ENCODE data around the gene NADK2.
A peak's percentile ranks its signal among the peaks of the same experiment; 100 is the strongest.

Gene NADK2

GRCh38 chr5:36156619-36157018, 85.1 kb downstream of the NADK2 start:
- H3K27me3 ChIP-seq (replicated peaks in 2 of 5; ENCODE audit: control insufficient read depth in 4 of 5, insufficient read depth in 5 of 5, low read length in 4 of 5) = no peaks in the 10 kb centered on the region

GRCh38 chr5:36156121-36156601, 85.6 kb downstream of the NADK2 start:
- H3K9me3 ChIP-seq (ENCODE audit: control extremely low read depth in 1 of 5, control insufficient read depth in 4 of 5, insufficient read depth in 2 of 5, low read depth in 1 of 5, low read length in 4 of 5) = no peaks in the 10 kb centered on the region
- no peaks in the 10 kb centered on the region for H3K27me3 ChIP-seq (replicated peaks in 2 of 5; ENCODE audit: control insufficient read depth in 4 of 5, insufficient read depth in 5 of 5, low read length in 4 of 5)
- DNase-seq = no peak
- H3K4me1 ChIP-seq (ENCODE audit: control extremely low read depth in 1 of 4, control insufficient read depth in 4 of 4, insufficient read depth in 4 of 4, low read length in 3 of 4) = peaks cover 19 to 45% (median 27%) of the 10 kb centered on the region in 4 experiments
- H3K4me3 ChIP-seq (ENCODE audit: control insufficient read depth in 1 of 7, extremely low read depth in 1 of 7, insufficient read depth in 4 of 7, low read depth in 2 of 7, low read length in 6 of 7) = no peak overlapping the region
- H3K36me3 ChIP-seq (ENCODE audit: control insufficient read depth in 4 of 4, insufficient read depth in 4 of 4, low read length in 3 of 4) = peaks cover 10 to 72% (median 26%) of the 10 kb centered on the region in 4 experiments
- H3K27ac ChIP-seq (ENCODE audit: insufficient read depth in 1 of 2, low read depth in 1 of 2, low read length in 2 of 2, poor library complexity in 1 of 2, severe bottlenecking in 2 of 2) = no peak overlapping the region
- ChIA-PET CTCF (no interaction called here), POLR2A (no interaction called here)
- 97% methylated on average over 4 of the region's 4 CpGs for WGBS (ENCODE audit: insufficient coverage)

More at GRCh38 chr5:36156619-36157018, 85.1 kb downstream of the NADK2 start:
- no peak for DNase-seq
- Histone ChIP-seq H3K4me1 (ENCODE audit: control extremely low read depth in 1 of 4, control insufficient read depth in 4 of 4, insufficient read depth in 4 of 4, low read length in 3 of 4) (peaks cover 19 to 44% (median 25%) of the 10 kb centered on the region in 4 experiments), H3K27ac (ENCODE audit: insufficient read depth in 1 of 2, low read depth in 1 of 2, low read length in 2 of 2, poor library complexity in 1 of 2, severe bottlenecking in 2 of 2) (no peak overlapping the region), H3K9me3 (ENCODE audit: control extremely low read depth in 1 of 5, control insufficient read depth in 4 of 5, insufficient read depth in 2 of 5, low read depth in 1 of 5, low read length in 4 of 5) (no peaks in the 10 kb centered on the region), H3K4me3 (ENCODE audit: control insufficient read depth in 1 of 7, extremely low read depth in 1 of 7, insufficient read depth in 4 of 7, low read depth in 2 of 7, low read length in 6 of 7) (no peak overlapping the region), H3K36me3 (ENCODE audit: control insufficient read depth in 4 of 4, insufficient read depth in 4 of 4, low read length in 3 of 4) (peaks cover 10 to 77% (median 31%) of the 10 kb centered on the region in 4 experiments)
- WGBS (ENCODE audit: insufficient coverage) = 100% methylated on average over 1 of the region's 1 CpG
- POLR2A ChIA-PET = no interaction called here
- CTCF ChIA-PET = no interaction called here

- H3K9me3 ChIP-seq (ENCODE audit: control extremely low read depth in 1 of 5, control insufficient read depth in 4 of 5, insufficient read depth in 2 of 5, low read depth in 1 of 5, low read length in 4 of 5) = no peaks in the 10 kb centered on the region
- no peak overlapping the region for H3K4me3 ChIP-seq (ENCODE audit: control insufficient read depth in 1 of 7, extremely low read depth in 1 of 7, insufficient read depth in 4 of 7, low read depth in 2 of 7, low read length in 6 of 7)
- H3K36me3 ChIP-seq (ENCODE audit: control insufficient read depth in 4 of 4, insufficient read depth in 4 of 4, low read length in 3 of 4) = peaks cover 10 to 65% (median 21%) of the 10 kb centered on the region in 4 experiments
- H3K4me1 ChIP-seq (ENCODE audit: control extremely low read depth in 1 of 4, control insufficient read depth in 4 of 4, insufficient read depth in 4 of 4, low read length in 3 of 4) = peaks cover 25 to 51% (median 33%) of the 10 kb centered on the region in 4 experiments
- 100% methylated on average over 1 of the region's 7 CpGs for WGBS (ENCODE audit: insufficient coverage)
- CTCF ChIA-PET = no interaction called here
- DNase-seq = no peak
- POLR2A ChIA-PET = no interaction called here
- no peak overlapping the region for H3K27ac ChIP-seq (ENCODE audit: insufficient read depth in 1 of 2, low read depth in 1 of 2, low read length in 2 of 2, poor library complexity in 1 of 2, severe bottlenecking in 2 of 2)
- H3K27me3 ChIP-seq (replicated peaks in 2 of 5; ENCODE audit: control insufficient read depth in 4 of 5, insufficient read depth in 5 of 5, low read length in 4 of 5) = no peaks in the 10 kb centered on the region
These were observed 86.4 kb downstream of the NADK2 start for GRCh38 chr5:36155291-36155690.

- peaks cover 30 to 46% (median 34%) of the 10 kb centered on the region in 4 experiments for H3K4me1 ChIP-seq (ENCODE audit: control extremely low read depth in 1 of 4, control insufficient read depth in 4 of 4, insufficient read depth in 4 of 4, low read length in 3 of 4)
- peak overlapping the region in 1 of 7 experiments; percentile 52 for H3K4me3 ChIP-seq (ENCODE audit: control insufficient read depth in 1 of 7, extremely low read depth in 1 of 7, insufficient read depth in 4 of 7, low read depth in 2 of 7, low read length in 6 of 7)
- DNase-seq = no peak
- H3K27me3 ChIP-seq (replicated peaks in 2 of 5; ENCODE audit: control insufficient read depth in 4 of 5, insufficient read depth in 5 of 5, low read length in 4 of 5) = no peaks in the 10 kb centered on the region
- CTCF ChIA-PET = interaction anchor here (1.3 to 1.9 kb wide), 4 partner anchors 10 to 88 kb away, joined by 3 to 6 read pairs (median 4); partner anchors contain the start of gene NADK2
- H3K36me3 ChIP-seq (ENCODE audit: control insufficient read depth in 4 of 4, insufficient read depth in 4 of 4, low read length in 3 of 4) = peaks cover 7 to 49% (median 14%) of the 10 kb centered on the region in 4 experiments
- POLR2A ChIA-PET = no interaction called here
- no peaks in the 10 kb centered on the region for H3K9me3 ChIP-seq (ENCODE audit: control extremely low read depth in 1 of 5, control insufficient read depth in 4 of 5, insufficient read depth in 2 of 5, low read depth in 1 of 5, low read length in 4 of 5)
- 100% methylated on average over 2 of the region's 4 CpGs for WGBS (ENCODE audit: insufficient coverage)
- no peak overlapping the region for H3K27ac ChIP-seq (ENCODE audit: insufficient read depth in 1 of 2, low read depth in 1 of 2, low read length in 2 of 2, poor library complexity in 1 of 2, severe bottlenecking in 2 of 2)
These were observed 88.0 kb downstream of the NADK2 start for GRCh38 chr5:36153726-36154125.

- ChIA-PET POLR2A (no interaction called here), CTCF (interaction anchor here (1.3 to 1.9 kb wide), 4 partner anchors 10 to 88 kb away, joined by 3 to 6 read pairs (median 4); partner anchors contain the start of gene NADK2)
- Histone ChIP-seq H3K4me1 (ENCODE audit: control extremely low read depth in 1 of 4, control insufficient read depth in 4 of 4, insufficient read depth in 4 of 4, low read length in 3 of 4) (peaks cover 26 to 42% (median 33%) of the 10 kb centered on the region in 4 experiments), H3K4me3 (ENCODE audit: control insufficient read depth in 1 of 7, extremely low read depth in 1 of 7, insufficient read depth in 4 of 7, low read depth in 2 of 7, low read length in 6 of 7) (peak overlapping the region in 3 of 7 experiments; percentile 52 to 97 (median 93)), H3K36me3 (ENCODE audit: control insufficient read depth in 4 of 4, insufficient read depth in 4 of 4, low read length in 3 of 4) (peaks cover 7 to 45% (median 14%) of the 10 kb centered on the region in 4 experiments), H3K27ac (ENCODE audit: insufficient read depth in 1 of 2, low read depth in 1 of 2, low read length in 2 of 2, poor library complexity in 1 of 2, severe bottlenecking in 2 of 2) (peak overlapping the region in 1 of 2 experiments; percentile 87), H3K9me3 (ENCODE audit: control extremely low read depth in 1 of 5, control insufficient read depth in 4 of 5, insufficient read depth in 2 of 5, low read depth in 1 of 5, low read length in 4 of 5) (no peaks in the 10 kb centered on the region), H3K27me3 (replicated peaks in 2 of 5; ENCODE audit: control insufficient read depth in 4 of 5, insufficient read depth in 5 of 5, low read length in 4 of 5) (no peaks in the 10 kb centered on the region)
- no peak for DNase-seq
- WGBS (ENCODE audit: insufficient coverage) = 97% methylated on average over 4 of the region's 7 CpGs
These were observed 88.4 kb downstream of the NADK2 start for GRCh38 chr5:36153298-36153677.

GRCh38 chr5:36152324-36153297, 89.1 kb downstream of the NADK2 start:
- Histone ChIP-seq H3K27ac (ENCODE audit: insufficient read depth in 1 of 2, low read depth in 1 of 2, low read length in 2 of 2, poor library complexity in 1 of 2, severe bottlenecking in 2 of 2) (peak overlapping the region; percentile 28 to 87), H3K36me3 (ENCODE audit: control insufficient read depth in 4 of 4, insufficient read depth in 4 of 4, low read length in 3 of 4) (peaks cover 7 to 39% (median 14%) of the 10 kb centered on the region in 4 experiments), H3K27me3 (replicated peaks in 2 of 5; ENCODE audit: control insufficient read depth in 4 of 5, insufficient read depth in 5 of 5, low read length in 4 of 5) (no peaks in the 10 kb centered on the region), H3K9me3 (ENCODE audit: control extremely low read depth in 1 of 5, control insufficient read depth in 4 of 5, insufficient read depth in 2 of 5, low read depth in 1 of 5, low read length in 4 of 5) (no peaks in the 10 kb centered on the region), H3K4me3 (ENCODE audit: control insufficient read depth in 1 of 7, extremely low read depth in 1 of 7, insufficient read depth in 4 of 7, low read depth in 2 of 7, low read length in 6 of 7) (peak overlapping the region; percentile 91 to 99 (median 96)), H3K4me1 (ENCODE audit: control extremely low read depth in 1 of 4, control insufficient read depth in 4 of 4, insufficient read depth in 4 of 4, low read length in 3 of 4) (peaks cover 19 to 36% (median 30%) of the 10 kb centered on the region in 4 experiments)
- POLR2A ChIA-PET = no interaction called here
- CTCF ChIA-PET = interaction anchor here (1.0 to 1.9 kb wide), 5 partner anchors 11 to 89 kb away, joined by 3 to 6 read pairs (median 4); partner anchors contain the start of gene NADK2
- peak in 1 of 3 donors; percentile 35 for DNase-seq
- 8% methylated on average over 22 of the region's 24 CpGs for WGBS (ENCODE audit: insufficient coverage)

All from common myeloid progenitor, CD34-positive (primary cell).